ENCODE results near the gene MACROD2.

DNA sequence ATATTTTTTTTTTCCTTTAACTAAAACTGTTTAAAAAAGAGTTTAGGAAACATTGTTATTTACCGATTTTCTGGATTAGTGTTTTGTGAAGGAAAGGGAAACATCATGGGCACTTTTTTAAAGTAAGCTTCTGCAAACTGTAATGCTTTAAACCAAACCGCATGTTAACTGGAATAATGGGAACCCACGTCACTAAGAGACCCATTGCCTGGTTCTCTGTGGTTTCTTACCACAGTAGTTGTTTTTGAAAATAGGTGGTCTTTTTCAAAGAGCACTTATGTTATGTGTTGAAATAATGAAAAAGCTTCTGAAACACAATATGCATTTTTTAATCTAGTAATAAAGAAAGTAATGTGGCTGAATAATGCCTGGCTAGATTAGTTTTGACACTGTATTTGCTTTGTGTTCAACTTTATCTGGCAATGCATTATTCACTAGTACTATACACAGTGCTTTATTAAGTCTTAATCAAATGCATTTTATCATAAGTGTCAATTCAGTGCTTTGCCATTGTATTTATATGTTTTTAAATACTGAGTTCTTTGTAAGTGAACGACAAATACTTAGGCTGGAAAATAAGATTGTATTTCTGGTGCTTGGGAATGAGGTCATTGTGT lies 1096.2 kb downstream of the MACROD2 start:
- TF ChIP-seq YY1 (IDR thresholded peaks at IDR 0.05; ENCODE audit: insufficient read depth, insufficient read length) (no peak), SUZ12 (IDR thresholded peaks at IDR 0.05; ENCODE audit: extremely low read depth, insufficient read depth, insufficient read length) (no peak)
